ENCODE results near the gene SLC8A1. TPM values are rescaled to one million over a fixed set of nuclear protein-coding genes. Genes with fewer than 3 reads are reported as not detected.

Gene SLC8A1
- polyA plus RNA-seq, 3 donors: 16.9 to 18.2 (median 18.0) TPM

- intact Hi-C loops (cut with micrococcal nuclease): no loop called here
- H3K27ac ChIP-seq (ENCODE audit: low read depth in 1 of 2, low read length in 2 of 2): no peak overlapping the region
- no peak overlapping the region for H3K4me2 ChIP-seq (replicated peaks; ENCODE audit: extremely low read depth, low read length, poor library complexity, severe bottlenecking)
- H3K9me3 Mint-ChIP-seq: peaks cover 0 to 20% (median 15%) of the 10 kb centered on the region in 7 donors
- H3K36me3 Mint-ChIP-seq: peaks cover 30 to 33% of the 10 kb centered on the region in 2 donors
- no peaks in the 10 kb centered on the region for H3K27me3 Mint-ChIP-seq (ENCODE audit: low read depth in 3 of 3)
- H3K27ac Mint-ChIP-seq: no peak overlapping the region
- no CpG with 5 or more reads among the region's 1 CpG for WGBS (ENCODE audit: insufficient coverage)
- TF ChIP-seq, protein P1, sequence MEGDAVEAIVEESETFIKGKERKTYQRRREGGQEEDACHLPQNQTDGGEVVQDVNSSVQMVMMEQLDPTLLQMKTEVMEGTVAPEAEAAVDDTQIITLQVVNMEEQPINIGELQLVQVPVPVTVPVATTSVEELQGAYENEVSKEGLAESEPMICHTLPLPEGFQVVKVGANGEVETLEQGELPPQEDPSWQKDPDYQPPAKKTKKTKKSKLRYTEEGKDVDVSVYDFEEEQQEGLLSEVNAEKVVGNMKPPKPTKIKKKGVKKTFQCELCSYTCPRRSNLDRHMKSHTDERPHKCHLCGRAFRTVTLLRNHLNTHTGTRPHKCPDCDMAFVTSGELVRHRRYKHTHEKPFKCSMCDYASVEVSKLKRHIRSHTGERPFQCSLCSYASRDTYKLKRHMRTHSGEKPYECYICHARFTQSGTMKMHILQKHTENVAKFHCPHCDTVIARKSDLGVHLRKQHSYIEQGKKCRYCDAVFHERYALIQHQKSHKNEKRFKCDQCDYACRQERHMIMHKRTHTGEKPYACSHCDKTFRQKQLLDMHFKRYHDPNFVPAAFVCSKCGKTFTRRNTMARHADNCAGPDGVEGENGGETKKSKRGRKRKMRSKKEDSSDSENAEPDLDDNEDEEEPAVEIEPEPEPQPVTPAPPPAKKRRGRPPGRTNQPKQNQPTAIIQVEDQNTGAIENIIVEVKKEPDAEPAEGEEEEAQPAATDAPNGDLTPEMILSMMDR (IDR thresholded peaks at IDR 0.05): no peak
- H4K20me1 ChIP-seq (ENCODE audit: insufficient read depth, low read length): peaks cover 60% of the 10 kb centered on the region
- no peak overlapping the region for H3K4me3 Mint-ChIP-seq
- H3K4me3 ChIP-seq (replicated peaks in 1 of 3; ENCODE audit: low read depth in 2 of 3, low read length in 3 of 3): no peak overlapping the region
- no peak for DNase-seq
- no peak overlapping the region for H2AFZ ChIP-seq (ENCODE audit: insufficient read depth, low read depth, low read length, poor library complexity, severe bottlenecking)
- H3K4me1 Mint-ChIP-seq: no peaks in the 10 kb centered on the region
- H3K9me3 ChIP-seq (replicated peaks in 1 of 2; ENCODE audit: control insufficient read depth in 1 of 2, insufficient read depth in 1 of 2, low read length in 2 of 2): peaks cover 3 to 20% of the 10 kb centered on the region in 2 donors
- H3K36me3 ChIP-seq (replicated peaks in 1 of 2; ENCODE audit: control insufficient read depth in 1 of 2, insufficient read depth in 2 of 2, low read length in 2 of 2): peaks cover 3 to 68% of the 10 kb centered on the region in 2 donors
- H3K27me3 ChIP-seq (ENCODE audit: control insufficient read depth in 2 of 2, insufficient read depth in 2 of 2, low read length in 2 of 2): no peaks in the 10 kb centered on the region
- H3K9ac ChIP-seq (ENCODE audit: insufficient read depth, low read length, poor library complexity, severe bottlenecking): no peak overlapping the region
- no peaks in the 10 kb centered on the region for H3K4me1 ChIP-seq (ENCODE audit: control insufficient read depth in 1 of 2, insufficient read depth in 2 of 2, low read length in 2 of 2)
- H3K79me2 ChIP-seq (ENCODE audit: insufficient read depth, low read length): no peaks in the 10 kb centered on the region
These were observed 135.3 kb downstream of the SLC8A1 start for GRCh38 chr2:40316620-40317019.

- no peak for DNase-seq
- Mint-ChIP-seq H3K4me3 (no peak overlapping the region), H3K9me3 (peaks cover 0 to 20% (median 15%) of the 10 kb centered on the region in 7 donors), H3K36me3 (peaks cover 25 to 31% of the 10 kb centered on the region in 2 donors), H3K27ac (no peak overlapping the region), H3K27me3 (ENCODE audit: low read depth in 3 of 3) (no peaks in the 10 kb centered on the region), H3K4me1 (no peaks in the 10 kb centered on the region)
- H3K4me2 ChIP-seq (replicated peaks; ENCODE audit: extremely low read depth, low read length, poor library complexity, severe bottlenecking): no peak overlapping the region
- no peaks in the 10 kb centered on the region for H3K79me2 ChIP-seq (ENCODE audit: insufficient read depth, low read length)
- H3K4me3 ChIP-seq (replicated peaks in 1 of 3; ENCODE audit: low read depth in 2 of 3, low read length in 3 of 3): no peak overlapping the region
- peaks cover 3 to 20% of the 10 kb centered on the region in 2 donors for H3K9me3 ChIP-seq (replicated peaks in 1 of 2; ENCODE audit: control insufficient read depth in 1 of 2, insufficient read depth in 1 of 2, low read length in 2 of 2)
- TF ChIP-seq, protein P1 (IDR thresholded peaks at IDR 0.05): no peak
- H3K9ac ChIP-seq (ENCODE audit: insufficient read depth, low read length, poor library complexity, severe bottlenecking): no peak overlapping the region
- no peak overlapping the region for H2AFZ ChIP-seq (ENCODE audit: insufficient read depth, low read depth, low read length, poor library complexity, severe bottlenecking)
- H3K4me1 ChIP-seq (ENCODE audit: control insufficient read depth in 1 of 2, insufficient read depth in 2 of 2, low read length in 2 of 2): no peaks in the 10 kb centered on the region
- intact Hi-C loops (cut with micrococcal nuclease): no loop called here
- no CpG with 5 or more reads among the region's 2 CpGs for WGBS (ENCODE audit: insufficient coverage)
- no peaks in the 10 kb centered on the region for H3K27me3 ChIP-seq (ENCODE audit: control insufficient read depth in 2 of 2, insufficient read depth in 2 of 2, low read length in 2 of 2)
- H4K20me1 ChIP-seq (ENCODE audit: insufficient read depth, low read length): peaks cover 57% of the 10 kb centered on the region
- H3K27ac ChIP-seq (ENCODE audit: low read depth in 1 of 2, low read length in 2 of 2): no peak overlapping the region
- H3K36me3 ChIP-seq (replicated peaks in 1 of 2; ENCODE audit: control insufficient read depth in 1 of 2, insufficient read depth in 2 of 2, low read length in 2 of 2): peaks cover 3 to 63% of the 10 kb centered on the region in 2 donors
These were observed 136.2 kb downstream of the SLC8A1 start for GRCh38 chr2:40315683-40316082.

Data from CD14-positive monocyte (primary cell).